ENCODE measurements around the gene UBE2D2. TPM values are rescaled to one million over a fixed set of nuclear protein-coding genes. Genes with fewer than 3 reads are reported as not detected.

UBE2D2 gene
- total RNA-seq, 1 experiment from 2014 or later, result 222 TPM

DNA sequence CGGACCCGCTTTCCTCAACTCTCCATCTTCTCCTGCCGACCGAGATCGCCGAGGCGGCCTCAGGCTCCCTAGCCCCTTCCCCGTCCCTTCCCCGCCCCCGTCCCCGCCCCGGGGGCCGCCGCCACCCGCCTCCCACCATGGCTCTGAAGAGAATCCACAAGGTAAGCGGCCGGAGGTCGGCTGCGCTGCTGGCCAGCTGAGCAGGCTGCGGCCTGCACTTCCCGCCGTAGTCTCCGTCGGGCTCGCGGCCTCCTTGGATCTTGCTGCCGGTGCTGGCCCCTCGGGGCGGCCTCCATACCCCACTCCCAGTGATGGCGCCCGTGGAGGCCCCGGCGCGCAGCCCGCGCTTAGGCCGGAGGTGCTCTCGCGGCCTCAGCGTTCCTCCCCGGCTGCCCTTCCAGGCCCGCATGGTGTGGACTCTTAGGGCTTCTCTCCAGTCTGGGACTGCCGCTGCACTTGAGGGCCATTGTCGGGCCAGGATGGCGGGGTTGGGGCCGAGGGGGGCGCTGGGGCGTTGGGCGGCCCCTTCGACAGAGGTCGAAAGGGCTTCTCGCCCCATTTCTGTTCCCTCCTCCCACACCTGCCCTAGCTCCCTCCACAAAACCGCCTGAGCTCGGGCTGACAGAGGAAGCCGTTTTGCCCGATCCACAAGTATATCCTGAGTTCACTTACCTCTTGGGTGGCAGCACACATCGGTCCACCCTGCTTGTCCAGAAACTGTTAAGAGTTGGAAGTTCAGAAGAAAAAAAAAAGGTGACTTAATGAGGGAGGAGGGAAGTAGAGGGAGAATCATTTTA is 714 bp downstream of the UBE2D2 start:
- Histone ChIP-seq H3K9me3 (ENCODE audit: control insufficient read depth, insufficient read depth, low read depth, low read length) (no peaks in the 10 kb centered on the region), H3K27ac (ENCODE audit: low read length) (peak overlapping the region; percentile 98), H3K4me3 (ENCODE audit: low read depth in 2 of 2, low read length in 2 of 2) (peak overlapping the region; percentile 88 to 95), H3K27me3 (ENCODE audit: control insufficient read depth, insufficient read depth, low read length) (no peaks in the 10 kb centered on the region), H3K36me3 (ENCODE audit: control insufficient read depth, insufficient read depth, low read length) (peaks cover 5% of the 10 kb centered on the region), H3K4me1 (ENCODE audit: control insufficient read depth, insufficient read depth, low read length) (peaks cover 23% of the 10 kb centered on the region)
- ChIA-PET CTCF (no interaction called here), POLR2A (interaction anchor here (0.6 kb wide), 2 partner anchors 67 to 270 kb away, joined by 3 to 13 read pairs; no protein-coding TSS in a partner anchor)
- in situ Hi-C loops (cut with HindIII; ENCODE audit: low pct_unique_long_range_greater_than_20kb, low sequenced_read_pairs) (no loop called here), intact Hi-C loops (cut with micrococcal nuclease; ENCODE audit: unreplicated experiment) (no loop called here)
- BruUV-seq (replicated peaks), result no TSS peak
- TF ChIP-seq, protein P1, sequence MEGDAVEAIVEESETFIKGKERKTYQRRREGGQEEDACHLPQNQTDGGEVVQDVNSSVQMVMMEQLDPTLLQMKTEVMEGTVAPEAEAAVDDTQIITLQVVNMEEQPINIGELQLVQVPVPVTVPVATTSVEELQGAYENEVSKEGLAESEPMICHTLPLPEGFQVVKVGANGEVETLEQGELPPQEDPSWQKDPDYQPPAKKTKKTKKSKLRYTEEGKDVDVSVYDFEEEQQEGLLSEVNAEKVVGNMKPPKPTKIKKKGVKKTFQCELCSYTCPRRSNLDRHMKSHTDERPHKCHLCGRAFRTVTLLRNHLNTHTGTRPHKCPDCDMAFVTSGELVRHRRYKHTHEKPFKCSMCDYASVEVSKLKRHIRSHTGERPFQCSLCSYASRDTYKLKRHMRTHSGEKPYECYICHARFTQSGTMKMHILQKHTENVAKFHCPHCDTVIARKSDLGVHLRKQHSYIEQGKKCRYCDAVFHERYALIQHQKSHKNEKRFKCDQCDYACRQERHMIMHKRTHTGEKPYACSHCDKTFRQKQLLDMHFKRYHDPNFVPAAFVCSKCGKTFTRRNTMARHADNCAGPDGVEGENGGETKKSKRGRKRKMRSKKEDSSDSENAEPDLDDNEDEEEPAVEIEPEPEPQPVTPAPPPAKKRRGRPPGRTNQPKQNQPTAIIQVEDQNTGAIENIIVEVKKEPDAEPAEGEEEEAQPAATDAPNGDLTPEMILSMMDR (IDR thresholded peaks at IDR 0.05), result no peak
- TF ChIP-seq SIN3A (IDR thresholded peaks at IDR 0.05; ENCODE audit: borderline replicate concordance, insufficient read depth, low read depth, low read length) (0 out of 2 replicates have a peak, but pooled peaks have one; percentile 21), TCF7L2 (IDR thresholded peaks at IDR 0.05; ENCODE audit: low read depth, low read length) (peak; percentile 4; the same call in 1 of the 2 replicates)
- ATAC-seq (peak; percentile 63), DNase-seq (ENCODE audit: low read depth, low spot score) (no peak)

DNA sequence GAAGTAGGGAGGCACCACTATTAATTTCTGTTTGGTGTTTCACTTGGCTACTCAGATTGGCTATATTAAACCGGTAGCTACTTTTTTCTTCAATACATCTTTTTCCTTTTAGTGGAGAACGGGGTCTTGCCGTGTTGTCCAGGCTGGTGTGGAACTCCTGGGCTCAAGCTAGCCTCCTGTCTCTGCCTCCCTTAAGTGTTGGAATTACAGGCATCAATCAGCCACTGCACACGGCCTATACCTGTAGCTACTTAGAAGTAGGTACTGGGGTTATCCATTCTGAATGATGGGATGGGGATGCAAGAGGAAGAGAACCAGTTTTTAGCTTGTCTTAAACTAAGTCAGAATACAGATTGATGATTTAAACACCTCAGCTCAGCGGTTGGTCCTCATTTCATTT is 1.7 kb downstream of the UBE2D2 start:
- Histone ChIP-seq H3K4me1 (ENCODE audit: control insufficient read depth, insufficient read depth, low read length) (peaks cover 23% of the 10 kb centered on the region), H3K9me3 (ENCODE audit: control insufficient read depth, insufficient read depth, low read depth, low read length) (no peaks in the 10 kb centered on the region), H3K36me3 (ENCODE audit: control insufficient read depth, insufficient read depth, low read length) (peaks cover 5% of the 10 kb centered on the region), H3K4me3 (ENCODE audit: low read depth in 2 of 2, low read length in 2 of 2) (peak overlapping the region; percentile 88 to 95), H3K27me3 (ENCODE audit: control insufficient read depth, insufficient read depth, low read length) (no peaks in the 10 kb centered on the region), H3K27ac (ENCODE audit: low read length) (peak overlapping the region; percentile 98)
- intact Hi-C loops (cut with micrococcal nuclease; ENCODE audit: unreplicated experiment) (no loop called here), in situ Hi-C loops (cut with HindIII; ENCODE audit: low pct_unique_long_range_greater_than_20kb, low sequenced_read_pairs) (no loop called here)
- ATAC-seq (no peak), DNase-seq (ENCODE audit: low read depth, low spot score) (no peak)
- no TSS peak for BruUV-seq (replicated peaks)
- TF ChIP-seq, protein P2, sequence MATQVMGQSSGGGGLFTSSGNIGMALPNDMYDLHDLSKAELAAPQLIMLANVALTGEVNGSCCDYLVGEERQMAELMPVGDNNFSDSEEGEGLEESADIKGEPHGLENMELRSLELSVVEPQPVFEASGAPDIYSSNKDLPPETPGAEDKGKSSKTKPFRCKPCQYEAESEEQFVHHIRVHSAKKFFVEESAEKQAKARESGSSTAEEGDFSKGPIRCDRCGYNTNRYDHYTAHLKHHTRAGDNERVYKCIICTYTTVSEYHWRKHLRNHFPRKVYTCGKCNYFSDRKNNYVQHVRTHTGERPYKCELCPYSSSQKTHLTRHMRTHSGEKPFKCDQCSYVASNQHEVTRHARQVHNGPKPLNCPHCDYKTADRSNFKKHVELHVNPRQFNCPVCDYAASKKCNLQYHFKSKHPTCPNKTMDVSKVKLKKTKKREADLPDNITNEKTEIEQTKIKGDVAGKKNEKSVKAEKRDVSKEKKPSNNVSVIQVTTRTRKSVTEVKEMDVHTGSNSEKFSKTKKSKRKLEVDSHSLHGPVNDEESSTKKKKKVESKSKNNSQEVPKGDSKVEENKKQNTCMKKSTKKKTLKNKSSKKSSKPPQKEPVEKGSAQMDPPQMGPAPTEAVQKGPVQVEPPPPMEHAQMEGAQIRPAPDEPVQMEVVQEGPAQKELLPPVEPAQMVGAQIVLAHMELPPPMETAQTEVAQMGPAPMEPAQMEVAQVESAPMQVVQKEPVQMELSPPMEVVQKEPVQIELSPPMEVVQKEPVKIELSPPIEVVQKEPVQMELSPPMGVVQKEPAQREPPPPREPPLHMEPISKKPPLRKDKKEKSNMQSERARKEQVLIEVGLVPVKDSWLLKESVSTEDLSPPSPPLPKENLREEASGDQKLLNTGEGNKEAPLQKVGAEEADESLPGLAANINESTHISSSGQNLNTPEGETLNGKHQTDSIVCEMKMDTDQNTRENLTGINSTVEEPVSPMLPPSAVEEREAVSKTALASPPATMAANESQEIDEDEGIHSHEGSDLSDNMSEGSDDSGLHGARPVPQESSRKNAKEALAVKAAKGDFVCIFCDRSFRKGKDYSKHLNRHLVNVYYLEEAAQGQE (IDR thresholded peaks at IDR 0.05; ENCODE audit: insufficient read depth in 1 of 2, low read depth in 2 of 2, low read length in 1 of 2), result no peak
- ChIA-PET CTCF (interaction anchor here (0.9 kb wide), 1 partner anchor 224 kb away, joined by 4 read pairs; no protein-coding TSS in a partner anchor), POLR2A (interaction anchor here (0.5 kb wide), 1 partner anchor 30 kb away, joined by 4 read pairs; no protein-coding TSS in a partner anchor)
